ENCODE measurements around the gene PIK3C2G.

- TF ChIP-seq CTCF (IDR thresholded peaks at IDR 0.05) (no peak), EZH2 (IDR thresholded peaks at IDR 0.05) (no peak)
These were observed 182.6 kb downstream of the PIK3C2G start for GRCh38 chr12:18443768-18444437.
